Left renal cortex interstitium (tissue), 4 donors: ENCODE measurements around the gene NDUFS6. TPM values are rescaled to one million over a fixed set of nuclear protein-coding genes. Genes with fewer than 3 reads are reported as not detected.
A peak's percentile ranks its signal among the peaks of the same experiment; 100 is the strongest.
"Not testable (repeated sequence)": the region's sequence is repeated elsewhere in the genome, so short reads cannot be mapped to it uniquely, and the experiment has no call there.

Source experiments
- DNase-seq, 4 donors: peaks; one replicate each; pipeline ENCODE4 v3.0.0-alpha.2; 2013; ENCODE audit warnings: low read depth in 4 of 4, low spot score in 2 of 4, missing footprints in 1 of 4
- polyA plus RNA-seq, 4 donors: library from polyadenylated mRNA; unstranded; fragments of 120-200 nt; gene quantifications; one replicate each; pipeline ENCODE4 v1.2.1, GENCODE V29; 2013; ENCODE audit not compliant: insufficient read length in 4 of 4

NDUFS6 gene
- polyA plus RNA-seq, 4 donors = 54.8 to 85.1 (median 65.3) TPM

- no peak for DNase-seq
These were observed 19.4 kb upstream of the NDUFS6 start for GRCh38 chr5:1781726-1782384.

- DNase-seq = no peak
These were observed 18.6 kb upstream of the NDUFS6 start for GRCh38 chr5:1782385-1783215.

- peak in 1 of 4 donors; percentile 19 for DNase-seq
These were observed 18.0 kb upstream of the NDUFS6 start for GRCh38 chr5:1783216-1783554.

GRCh38 chr5:1784197-1785050, 16.8 kb upstream of the NDUFS6 start:
- no peak for DNase-seq

- DNase-seq = no peak
These were observed 16.1 kb upstream of the NDUFS6 start for GRCh38 chr5:1785062-1785461.

- DNase-seq = no peak
These were observed 15.2 kb upstream of the NDUFS6 start for GRCh38 chr5:1785984-1786383.

- no peak for DNase-seq
These were observed 14.4 kb upstream of the NDUFS6 start for GRCh38 chr5:1786621-1787471.

- no peak for DNase-seq
These were observed 13.6 kb upstream of the NDUFS6 start for GRCh38 chr5:1787472-1788047.

- no peak for DNase-seq
These were observed 13.0 kb upstream of the NDUFS6 start for GRCh38 chr5:1788200-1788599.

- no peak for DNase-seq
These were observed 12.4 kb upstream of the NDUFS6 start for GRCh38 chr5:1788828-1789227.

- not testable (repeated sequence) for DNase-seq
These were observed 11.8 kb upstream of the NDUFS6 start for GRCh38 chr5:1789438-1789833.

GRCh38 chr5:1789834-1790471, 11.3 kb upstream of the NDUFS6 start:
- no peak for DNase-seq

- no peak for DNase-seq
These were observed 10.0 kb upstream of the NDUFS6 start for GRCh38 chr5:1791176-1791575.

- no peak for DNase-seq
These were observed 8.4 kb upstream of the NDUFS6 start for GRCh38 chr5:1792842-1793266.

GRCh38 chr5:1793301-1793740, 7.9 kb upstream of the NDUFS6 start:
- no peak for DNase-seq

- no peak for DNase-seq
These were observed 7.0 kb upstream of the NDUFS6 start for GRCh38 chr5:1793966-1794900.

GRCh38 chr5:1794901-1795290, 6.3 kb upstream of the NDUFS6 start:
- DNase-seq = no peak

- DNase-seq = no peak
These were observed 5.7 kb upstream of the NDUFS6 start for GRCh38 chr5:1795506-1795905.
